NCI-H1694 (cell line): ENCODE data around the gene DPM1.

Experiments used
- DNase-seq: peaks from one replicate; lab custom pipeline; 2025; lab: John Stamatoyannopoulos, UW

Gene DPM1

GRCh38 chr20:50895111-50895830 lies 63.1 kb downstream of the DPM1 start:
- DNase-seq, result no peak

- no peak for DNase-seq
These were observed 64.7 kb downstream of the DPM1 start for GRCh38 chr20:50893620-50894019.

GRCh38 chr20:50892394-50892793 lies 65.9 kb downstream of the DPM1 start:
- no peak for DNase-seq

- DNase-seq, result no peak
These were observed 67.2 kb downstream of the DPM1 start for GRCh38 chr20:50891138-50891537.

GRCh38 chr20:50887576-50887975 lies 70.8 kb downstream of the DPM1 start:
- no peak for DNase-seq

- no peak for DNase-seq
These were observed 72.0 kb downstream of the DPM1 start for GRCh38 chr20:50886184-50886790.

- DNase-seq, result no peak
These were observed 72.6 kb downstream of the DPM1 start for GRCh38 chr20:50885781-50886180.

- DNase-seq, result no peak
These were observed 73.3 kb downstream of the DPM1 start for GRCh38 chr20:50885068-50885467.
